NB4 (cell line): ENCODE results near the gene LRP1B.

ENCODE experiments used
- CTCF ChIP-seq: IDR thresholded peaks from one replicate; pipeline ENCODE4 v1.5.1; 2012; ENCODE audit warnings: low read depth, low read length
- MAX ChIP-seq: IDR thresholded peaks from 2 replicates; pipeline ENCODE4 v1.6.1; 2011; ENCODE audit warnings: low read depth, low read length
- POLR2A ChIP-seq: IDR thresholded peaks from 2 replicates; pipeline ENCODE4 v1.6.1; 2011; ENCODE audit warnings: mild to moderate bottlenecking; ENCODE audit not compliant: insufficient read length; ENCODE audit errors: extremely low read depth

GRCh38 chr2:141598982-141599381 lies 531.8 kb downstream of the LRP1B start:
- TF ChIP-seq POLR2A (no peak), CTCF (no peak), MAX (no peak)
